Keratinocyte (primary cell): ENCODE measurements around the gene IGFL2. TPM values are rescaled to one million over a fixed set of nuclear protein-coding genes. Genes with fewer than 3 reads are reported as not detected.

Experiments used
- DNase-seq: peaks from one replicate; pipeline ENCODE4 v3.0.0-alpha.2; 2011; ENCODE audit warnings: low read depth, missing footprints, low spot score
- FAIRE-seq: peaks from 2 replicates; lab custom pipeline; 2011; peaks lifted over from hg19 to GRCh38; lab: Jason Lieb, UNC
- H2AFZ ChIP-seq: 2 replicates; pipeline ENCODE4 v1.6.0; 2012; ENCODE audit warnings: low read length, control low read depth, inconsistent platforms; ENCODE audit not compliant: control insufficient read depth
- H3K27ac ChIP-seq: 2 replicates; pipeline ENCODE4 v1.5.1; 2011; ENCODE audit warnings: low read length; ENCODE audit not compliant: control insufficient read depth, insufficient read depth
- H3K27me3 ChIP-seq: 3 replicates; pipeline ENCODE4 v1.6.0; 2011; ENCODE audit warnings: low read length; ENCODE audit not compliant: control insufficient read depth, insufficient read depth; ENCODE audit errors: extremely low read depth
- H3K36me3 ChIP-seq, 2 experiments: 2 replicates in 1 of 2; 3 replicates in 1 of 2; pipeline ENCODE4 v1.5.1; 2011; ENCODE audit warnings: low read length in 2 of 2, mild to moderate bottlenecking in 1 of 2; ENCODE audit not compliant: control insufficient read depth in 2 of 2, insufficient read depth in 2 of 2; ENCODE audit errors: extremely low read depth in 1 of 2
- H3K4me1 ChIP-seq: 3 replicates; pipeline ENCODE4 v1.5.1; 2011; ENCODE audit warnings: low read length; ENCODE audit not compliant: control insufficient read depth, insufficient read depth; ENCODE audit errors: extremely low read depth
- H3K4me2 ChIP-seq: 3 replicates; pipeline ENCODE4 v1.6.0; 2011; ENCODE audit warnings: low read depth, low read length; ENCODE audit not compliant: control insufficient read depth, insufficient read depth; ENCODE audit errors: extremely low read depth
- H3K4me3 ChIP-seq, 3 experiments: fragments of 200-600 bp in 1 of 3; sonication (generic) in 1 of 3; 2 replicates in 2 of 3; 3 replicates in 1 of 3; pipeline ENCODE4 v1.5.1; 2011 to 2016; ENCODE audit warnings: low read length in 3 of 3, mild to moderate bottlenecking in 3 of 3, control low read depth in 2 of 3, inconsistent platforms in 1 of 3, low read depth in 1 of 3, mixed read lengths in 1 of 3, mixed run types in 1 of 3, moderate library complexity in 1 of 3; ENCODE audit not compliant: control insufficient read depth in 2 of 3, insufficient read depth in 2 of 3; ENCODE audit errors: extremely low read depth in 1 of 3
- H3K79me2 ChIP-seq: 2 replicates; pipeline ENCODE4 v1.6.0; 2012; ENCODE audit warnings: low read length; ENCODE audit not compliant: control insufficient read depth, insufficient read depth
- H3K9ac ChIP-seq: 3 replicates; pipeline ENCODE4 v1.6.0; 2011; ENCODE audit warnings: low read length; ENCODE audit not compliant: control insufficient read depth, insufficient read depth; ENCODE audit errors: extremely low read depth
- H3K9me1 ChIP-seq: 3 replicates; pipeline ENCODE4 v1.6.0; 2011; ENCODE audit warnings: low read length; ENCODE audit not compliant: control insufficient read depth, insufficient read depth; ENCODE audit errors: extremely low read depth
- H3K9me3 ChIP-seq: 2 replicates; pipeline ENCODE4 v1.5.1; 2012; ENCODE audit warnings: low read depth, low read length; ENCODE audit not compliant: control insufficient read depth
- H4K20me1 ChIP-seq: 3 replicates; pipeline ENCODE4 v1.6.0; 2011; ENCODE audit warnings: low read length; ENCODE audit not compliant: control insufficient read depth, insufficient read depth; ENCODE audit errors: extremely low read depth
- CTCF ChIP-seq, 3 experiments: IDR thresholded peaks in 1 of 3; conservative IDR thresholded peaks in 1 of 3; optimal IDR thresholded peaks in 1 of 3; 2 replicates in 2 of 3; 3 replicates in 1 of 3; pipeline versions ENCODE3 to v1.5.1; 2011; ENCODE audit warnings: low read length in 3 of 3, mild to moderate bottlenecking in 3 of 3, moderate library complexity in 2 of 3, control low read depth in 1 of 3, inconsistent platforms in 1 of 3; ENCODE audit not compliant: insufficient read depth in 2 of 3; ENCODE audit errors: extremely low read depth in 1 of 3
- EZH2 ChIP-seq: IDR thresholded peaks from one replicate; pipeline ENCODE4 v1.6.1; 2012; ENCODE audit warnings: inconsistent platforms, mild to moderate bottlenecking, low read length, moderate library complexity
- dilution Hi-C: fragments of 300-500 bp; cut with MboI; formaldehyde crosslinking; loops from one replicate; pipeline ENCODE4 v1.7.0; 2020; ENCODE audit warnings: low sequenced_read_pairs; ENCODE audit not compliant: extremely low pct_ligation_motif_present
- polyA plus RNA-seq, 5 experiments: library from polyadenylated mRNA; depleted of rRNA in 3 of 5; stranded (reverse) in 3 of 5; stranded (forward) in 1 of 5; unstranded in 1 of 5; fragments of >200 nt; gene quantifications; 1 replicate in 1 of 5; 2 replicates in 3 of 5; 3 replicates in 1 of 5; pipeline versions ENCODE4 v1.2.1 to v1.2.3, GENCODE V29; 2011 to 2012; ENCODE audit warnings: missing spikeins in 2 of 5, low read depth in 1 of 5, low replicate concordance in 1 of 5

IGFL2 gene
- polyA plus RNA-seq, 1 donor (not counting 4 experiments of a cell fraction or from before 2014, with no cell fraction given), result 7.1 TPM

- Histone ChIP-seq H3K36me3 (peaks cover 0 to 4% of the 10 kb centered on the region in 2 experiments), H3K27ac (peak overlapping the region; percentile 1), H3K4me3 (no peak overlapping the region), H3K79me2 (no peaks in the 10 kb centered on the region), H4K20me1 (no peaks in the 10 kb centered on the region), H2AFZ (peak overlapping the region; percentile 13), H3K4me2 (no peak overlapping the region), H3K9ac (no peak overlapping the region), H3K9me1 (no peaks in the 10 kb centered on the region), H3K9me3 (no peaks in the 10 kb centered on the region), H3K27me3 (no peaks in the 10 kb centered on the region), H3K4me1 (peaks cover 21% of the 10 kb centered on the region)
- TF ChIP-seq CTCF (optimal IDR thresholded peaks at IDR 0.05 in 1 of 3, IDR thresholded peaks at IDR 0.05 in 1 of 3, conservative IDR thresholded peaks at IDR 0.05 in 1 of 3; ENCODE audit: extremely low read depth in 1 of 3, insufficient read depth in 2 of 3, low read length in 3 of 3) (no peak), EZH2 (no peak)
- peak; percentile 84 for FAIRE-seq
- dilution Hi-C loops, result no loop called here
- DNase-seq, result no peak
These were observed 38.2 kb upstream of the IGFL2 start for GRCh38 chr19:46109876-46110275.

- Histone ChIP-seq H3K9ac (no peak overlapping the region), H3K4me2 (peak overlapping the region; percentile 8), H3K36me3 (peaks cover 0 to 4% of the 10 kb centered on the region in 2 experiments), H3K27me3 (no peaks in the 10 kb centered on the region), H2AFZ (no peak overlapping the region), H3K79me2 (no peaks in the 10 kb centered on the region), H3K4me3 (no peak overlapping the region), H3K9me1 (no peaks in the 10 kb centered on the region), H4K20me1 (no peaks in the 10 kb centered on the region), H3K4me1 (peaks cover 36% of the 10 kb centered on the region), H3K27ac (no peak overlapping the region), H3K9me3 (no peaks in the 10 kb centered on the region)
- dilution Hi-C loops, result no loop called here
- TF ChIP-seq CTCF (optimal IDR thresholded peaks at IDR 0.05 in 1 of 3, IDR thresholded peaks at IDR 0.05 in 1 of 3, conservative IDR thresholded peaks at IDR 0.05 in 1 of 3; ENCODE audit: extremely low read depth in 1 of 3, insufficient read depth in 2 of 3, low read length in 3 of 3) (no peak), EZH2 (no peak)
- DNase-seq (no peak), FAIRE-seq (no peak)
These were observed 36.7 kb upstream of the IGFL2 start for GRCh38 chr19:46111376-46111775.
